Bronchial epithelial cell (primary cell): Measurements from ENCODE around the gene PLPP1. TPM values are rescaled to one million over a fixed set of nuclear protein-coding genes. Genes with fewer than 3 reads are reported as not detected.

Source experiments
- DNase-seq: peaks from one replicate; pipeline ENCODE4 v3.0.0-alpha.2; 2010; ENCODE audit warnings: low read depth
- FAIRE-seq: peaks from 2 replicates; lab custom pipeline; 2011; peaks lifted over from hg19 to GRCh38; lab: Jason Lieb, UNC
- H3K27me3 ChIP-seq: 2 replicates; pipeline ENCODE4 v1.5.1; 2011; ENCODE audit warnings: low read length; ENCODE audit not compliant: control insufficient read depth, insufficient read depth
- H3K36me3 ChIP-seq: 2 replicates; pipeline ENCODE4 v1.5.1; 2011; ENCODE audit warnings: low read length; ENCODE audit not compliant: control insufficient read depth, insufficient read depth
- H3K4me3 ChIP-seq: 2 replicates; pipeline ENCODE4 v1.5.1; 2011; ENCODE audit warnings: mild to moderate bottlenecking, low read depth, low read length, control low read depth
- total RNA-seq: library from RNA; depleted of rRNA; stranded (reverse); fragments of >200 nt; gene quantifications from 2 replicates; pipeline ENCODE4 v1.2.1, GENCODE V29; 2014
- TF ChIP-seq, protein P1 (sequence below): IDR thresholded peaks from 2 replicates; pipeline ENCODE4 v1.5.1; 2011; ENCODE audit warnings: mild to moderate bottlenecking, moderate library complexity, low read length, control low read depth, inconsistent platforms; ENCODE audit not compliant: insufficient read depth, severe bottlenecking

PLPP1 gene
- total RNA-seq, 1 donor from 2014 or later, result 17.6 TPM

DNA sequence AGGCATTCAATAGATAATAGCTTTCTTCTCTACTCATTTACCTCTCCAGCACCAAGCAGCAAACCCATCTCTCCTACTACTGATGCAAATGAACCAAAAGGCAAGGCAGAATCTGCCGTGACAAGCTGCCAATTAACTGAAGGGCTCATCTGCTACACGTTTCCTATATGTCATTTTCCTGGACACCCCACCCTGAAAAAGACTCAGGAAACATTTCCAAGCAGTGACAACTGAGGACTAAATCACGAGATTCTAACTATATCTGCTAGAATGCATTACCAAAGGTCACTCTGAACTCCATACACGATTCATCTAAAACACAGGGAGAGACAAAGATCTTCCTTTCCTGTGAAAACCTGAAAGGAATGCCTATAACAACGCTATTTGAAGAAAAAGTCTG, 12.9 kb downstream of the PLPP1 start:
- no peaks in the 10 kb centered on the region for H3K36me3 ChIP-seq
- TF ChIP-seq, protein P1, sequence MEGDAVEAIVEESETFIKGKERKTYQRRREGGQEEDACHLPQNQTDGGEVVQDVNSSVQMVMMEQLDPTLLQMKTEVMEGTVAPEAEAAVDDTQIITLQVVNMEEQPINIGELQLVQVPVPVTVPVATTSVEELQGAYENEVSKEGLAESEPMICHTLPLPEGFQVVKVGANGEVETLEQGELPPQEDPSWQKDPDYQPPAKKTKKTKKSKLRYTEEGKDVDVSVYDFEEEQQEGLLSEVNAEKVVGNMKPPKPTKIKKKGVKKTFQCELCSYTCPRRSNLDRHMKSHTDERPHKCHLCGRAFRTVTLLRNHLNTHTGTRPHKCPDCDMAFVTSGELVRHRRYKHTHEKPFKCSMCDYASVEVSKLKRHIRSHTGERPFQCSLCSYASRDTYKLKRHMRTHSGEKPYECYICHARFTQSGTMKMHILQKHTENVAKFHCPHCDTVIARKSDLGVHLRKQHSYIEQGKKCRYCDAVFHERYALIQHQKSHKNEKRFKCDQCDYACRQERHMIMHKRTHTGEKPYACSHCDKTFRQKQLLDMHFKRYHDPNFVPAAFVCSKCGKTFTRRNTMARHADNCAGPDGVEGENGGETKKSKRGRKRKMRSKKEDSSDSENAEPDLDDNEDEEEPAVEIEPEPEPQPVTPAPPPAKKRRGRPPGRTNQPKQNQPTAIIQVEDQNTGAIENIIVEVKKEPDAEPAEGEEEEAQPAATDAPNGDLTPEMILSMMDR, result no peak
- no peak for FAIRE-seq
- no peak overlapping the region for H3K4me3 ChIP-seq
- H3K27me3 ChIP-seq, result no peaks in the 10 kb centered on the region
- DNase-seq, result no peak

DNA sequence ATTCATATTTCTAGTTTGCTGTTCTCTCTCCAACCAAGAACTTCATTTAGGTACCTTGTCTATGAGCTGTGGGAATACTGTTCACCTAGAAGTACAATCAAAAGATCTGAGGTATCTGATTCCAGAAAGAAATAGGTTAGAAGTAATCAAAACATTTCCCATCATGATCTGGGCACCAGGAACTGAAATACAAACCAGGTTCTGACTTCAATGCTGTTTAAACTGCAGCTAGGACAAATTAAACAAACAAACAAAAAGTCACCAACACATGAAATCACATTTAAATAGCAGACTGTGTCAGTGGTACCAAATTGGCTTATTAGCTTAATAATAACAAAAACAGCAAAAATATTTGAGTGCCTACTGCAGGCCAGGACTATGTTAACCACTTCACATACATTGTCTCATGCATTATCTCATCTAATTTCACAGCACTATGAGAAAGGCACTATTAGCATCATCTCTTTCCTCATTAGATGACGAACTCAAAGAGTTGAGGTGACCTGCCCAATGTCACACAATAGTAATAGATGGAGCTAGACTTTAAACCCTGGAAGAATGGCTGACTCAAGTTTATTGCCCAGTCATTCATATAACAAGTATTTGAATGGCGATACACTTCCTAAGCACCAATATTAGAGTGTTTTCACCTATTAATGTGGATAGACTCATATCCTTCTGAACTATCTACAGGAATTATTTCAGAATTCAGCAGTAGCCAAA, 14.5 kb downstream of the PLPP1 start:
- no peak for FAIRE-seq
- H3K27me3 ChIP-seq, result no peaks in the 10 kb centered on the region
- no peaks in the 10 kb centered on the region for H3K36me3 ChIP-seq
- DNase-seq, result no peak
- TF ChIP-seq, protein P1, result no peak
- H3K4me3 ChIP-seq, result no peak overlapping the region

DNA sequence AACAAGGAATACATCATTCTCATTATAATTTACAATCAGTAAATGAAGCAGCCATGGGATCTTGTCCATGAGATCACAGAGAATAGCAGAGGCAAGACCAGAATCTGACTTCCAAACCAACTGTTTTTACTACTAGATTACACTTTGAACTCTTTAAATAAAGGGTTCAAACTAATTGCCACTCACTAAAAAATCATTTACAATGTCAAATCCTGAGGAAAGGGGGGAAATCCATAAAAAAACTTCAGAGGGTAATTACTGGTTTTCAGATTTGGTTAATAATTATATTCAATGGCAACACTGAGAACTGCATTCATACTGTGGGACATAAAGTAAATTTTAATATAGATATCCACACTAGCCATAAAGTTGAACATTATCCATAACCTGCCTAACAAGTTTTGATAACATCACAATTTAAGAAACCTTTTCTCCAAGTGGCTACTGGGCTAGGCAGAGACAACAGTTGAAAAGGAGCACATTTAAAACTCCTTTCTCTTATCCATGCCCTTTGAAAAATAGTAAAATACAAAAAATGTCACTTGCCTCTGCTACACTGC, 15.9 kb downstream of the PLPP1 start:
- no peak overlapping the region for H3K4me3 ChIP-seq
- TF ChIP-seq, protein P1, result no peak
- no peaks in the 10 kb centered on the region for H3K27me3 ChIP-seq
- no peak for FAIRE-seq
- DNase-seq, result no peak
- H3K36me3 ChIP-seq, result no peaks in the 10 kb centered on the region

DNA sequence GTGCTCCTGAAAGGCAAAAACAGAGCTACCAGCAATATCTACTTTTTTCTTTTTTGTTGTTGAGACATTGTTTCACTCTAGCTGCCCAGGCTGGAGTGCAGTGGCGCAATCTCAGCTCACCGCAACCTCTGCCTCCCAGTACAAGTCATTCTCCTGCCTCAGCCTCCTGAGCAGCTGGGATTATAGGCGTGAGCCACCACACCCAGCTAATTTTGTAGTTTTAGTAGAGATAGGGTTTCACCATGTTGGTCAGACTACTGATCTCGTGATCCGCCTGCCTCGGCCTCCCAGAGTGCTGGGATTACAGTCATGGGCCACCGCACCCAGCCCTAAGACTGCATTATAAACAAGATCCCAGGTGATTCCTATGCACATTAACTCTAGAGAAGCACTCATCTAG, 17.0 kb downstream of the PLPP1 start:
- H3K4me3 ChIP-seq, result no peak overlapping the region
- H3K36me3 ChIP-seq, result no peaks in the 10 kb centered on the region
- DNase-seq, result no peak
- TF ChIP-seq, protein P1, result no peak
- no peaks in the 10 kb centered on the region for H3K27me3 ChIP-seq
- no peak for FAIRE-seq

DNA sequence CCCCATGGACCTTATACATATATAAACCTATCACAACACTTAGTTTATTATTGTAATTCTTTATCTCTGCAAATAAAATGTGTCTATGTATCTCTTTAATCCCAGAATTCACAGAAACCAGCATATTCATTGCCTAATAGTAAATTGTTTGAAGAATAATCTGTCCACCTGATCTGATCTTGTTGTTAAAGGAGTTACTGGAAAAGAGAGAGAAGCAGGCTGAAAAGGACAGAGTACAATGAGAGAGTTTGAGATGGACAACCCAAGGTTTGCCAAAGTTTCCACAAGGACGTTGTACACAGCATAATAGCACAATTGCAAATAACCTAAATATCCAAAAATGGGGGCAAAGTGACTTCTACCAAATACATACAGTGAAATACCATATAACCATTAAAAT, 23.8 kb downstream of the PLPP1 start:
- Histone ChIP-seq H3K36me3 (no peaks in the 10 kb centered on the region), H3K4me3 (no peak overlapping the region), H3K27me3 (no peaks in the 10 kb centered on the region)
- DNase-seq (no peak), FAIRE-seq (no peak)
- TF ChIP-seq, protein P1, result no peak
